Smooth muscle cell (in vitro differentiated cells): ENCODE data around the gene UTF1. TPM values are rescaled to one million over a fixed set of nuclear protein-coding genes. Genes with fewer than 3 reads are reported as not detected.

Source experiments
- DNase-seq: peaks from one replicate; lab custom pipeline; 2025; ENCODE audit not compliant: unreplicated experiment; lab: John Stamatoyannopoulos, UW
- H2AFZ ChIP-seq: fragments of 200-600 bp; sonication (generic); 2 replicates; pipeline ENCODE4 v1.6.0; 2016; ENCODE audit warnings: antibody characterized with exemption, low read depth, mild to moderate bottlenecking
- H3F3A ChIP-seq: fragments of 200-600 bp; sonication (generic); 2 replicates; pipeline ENCODE4 v1.6.0; 2017; ENCODE audit warnings: antibody characterized with exemption, low read depth
- H3K27ac ChIP-seq: fragments of 200-600 bp; sonication (generic); 2 replicates; pipeline ENCODE4 v1.5.1; 2016; ENCODE audit warnings: low read depth, mild to moderate bottlenecking
- H3K27me3 ChIP-seq: fragments of 200-600 bp; sonication (generic); 2 replicates; pipeline ENCODE4 v1.6.1; 2016; ENCODE audit warnings: low read depth, mild to moderate bottlenecking
- H3K36me3 ChIP-seq: fragments of 200-600 bp; sonication (generic); 2 replicates; pipeline ENCODE4 v1.5.1; 2016; ENCODE audit warnings: low read depth
- H3K4me1 ChIP-seq: fragments of 200-600 bp; sonication (generic); 2 replicates; pipeline ENCODE4 v1.5.1; 2016; ENCODE audit warnings: low read depth
- H3K4me2 ChIP-seq: fragments of 200-600 bp; sonication (generic); 2 replicates; pipeline ENCODE4 v1.6.0; 2016; ENCODE audit warnings: mild to moderate bottlenecking
- H3K4me3 ChIP-seq: fragments of 200-600 bp; sonication (generic); 2 replicates; pipeline ENCODE4 v1.5.1; 2016; ENCODE audit warnings: mild to moderate bottlenecking
- H3K79me2 ChIP-seq: fragments of 200-600 bp; sonication (generic); 2 replicates; pipeline ENCODE4 v1.6.0; 2016; ENCODE audit warnings: low read depth, mild to moderate bottlenecking
- H3K9ac ChIP-seq: fragments of 200-600 bp; sonication (generic); 2 replicates; pipeline ENCODE4 v1.6.0; 2016; ENCODE audit warnings: low read depth
- H3K9me3 ChIP-seq: fragments of 200-600 bp; sonication (generic); replicated peaks from 2 replicates; pipeline ENCODE4 v1.5.1; 2016; ENCODE audit warnings: low read depth
- H4K20me1 ChIP-seq: fragments of 200-600 bp; sonication (generic); 2 replicates; pipeline ENCODE4 v1.6.0; 2016; ENCODE audit warnings: low read depth
- WGBS: methylation state at CpG from one replicate; pipeline ENCODE4 v1.1.7; 2016; ENCODE audit warnings: low lambda C conversion rate; 5-methylcytosine and 5-hydroxymethylcytosine counted together
- polyA plus RNA-seq: library from polyadenylated mRNA; unstranded; fragments of >200 nt; fragmentation: Nextera tagmentation; extraction: Ambion mirVana; gene quantifications from 2 replicates; pipeline ENCODE4 v1.2.1, GENCODE V29; 2016
- total RNA-seq: library from RNA; depleted of rRNA; stranded (reverse); fragments of >200 nt; gene quantifications from 2 replicates; pipeline ENCODE4 v1.2.3, GENCODE V29; 2014
- TF ChIP-seq, protein P1 (sequence below): fragments of 200-600 bp; sonication (generic); IDR thresholded peaks from 2 replicates; pipeline ENCODE4 v1.5.1; 2017; ENCODE audit warnings: borderline replicate concordance, mild to moderate bottlenecking, antibody characterized with exemption; ENCODE audit not compliant: insufficient read depth, poor library complexity, severe bottlenecking

Gene UTF1
- total and polyA plus RNA-seq, 2 experiments from 2014 or later, result not detected

DNA sequence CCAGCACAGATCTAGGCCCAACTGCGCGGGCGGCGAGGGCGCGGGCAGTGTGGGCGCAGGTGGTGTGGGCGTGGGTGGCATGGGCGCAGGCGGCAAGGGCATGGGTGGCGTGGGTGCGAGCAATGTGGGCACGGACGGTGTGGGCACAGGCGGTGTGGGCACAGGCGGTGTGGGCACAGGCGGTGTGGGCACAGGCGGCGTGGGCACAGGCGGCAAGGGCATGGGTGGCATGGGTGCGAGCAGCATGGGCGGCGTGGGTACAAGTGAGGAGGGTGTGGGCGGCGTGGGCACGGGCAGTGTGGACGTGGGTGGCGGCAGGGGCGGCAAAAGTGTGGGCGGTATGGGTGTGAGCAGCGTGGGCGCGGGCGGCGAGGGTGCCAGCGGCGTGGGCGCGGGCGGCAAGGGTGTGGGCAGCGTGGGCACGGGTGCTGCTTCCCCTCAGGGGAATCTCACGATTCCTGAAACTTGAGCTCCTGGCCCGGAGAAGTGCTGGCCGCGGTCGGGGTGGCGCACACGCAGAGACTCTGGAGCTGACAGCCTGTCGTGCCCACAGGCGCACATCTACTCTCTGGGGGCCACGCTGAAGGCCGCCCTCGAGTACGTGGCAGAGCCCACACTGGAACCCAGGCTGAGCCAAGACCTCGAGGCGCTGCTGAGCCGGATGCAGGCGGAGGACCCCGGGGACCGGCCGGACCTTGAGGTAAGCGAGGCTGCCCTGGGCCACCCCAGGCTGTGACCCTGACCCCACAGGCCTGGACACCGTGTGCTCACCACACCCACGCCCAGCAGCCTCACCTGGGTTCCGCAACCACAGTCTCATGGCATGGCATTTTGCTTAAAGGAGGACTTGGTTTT, 47.0 kb upstream of the UTF1 start:
- H3K4me1 ChIP-seq, result no peaks in the 10 kb centered on the region
- H3K27me3 ChIP-seq, result no peaks in the 10 kb centered on the region
- H3K79me2 ChIP-seq, result no peaks in the 10 kb centered on the region
- H3K4me2 ChIP-seq, result no peak overlapping the region
- no peaks in the 10 kb centered on the region for H3K36me3 ChIP-seq
- TF ChIP-seq, protein P1, sequence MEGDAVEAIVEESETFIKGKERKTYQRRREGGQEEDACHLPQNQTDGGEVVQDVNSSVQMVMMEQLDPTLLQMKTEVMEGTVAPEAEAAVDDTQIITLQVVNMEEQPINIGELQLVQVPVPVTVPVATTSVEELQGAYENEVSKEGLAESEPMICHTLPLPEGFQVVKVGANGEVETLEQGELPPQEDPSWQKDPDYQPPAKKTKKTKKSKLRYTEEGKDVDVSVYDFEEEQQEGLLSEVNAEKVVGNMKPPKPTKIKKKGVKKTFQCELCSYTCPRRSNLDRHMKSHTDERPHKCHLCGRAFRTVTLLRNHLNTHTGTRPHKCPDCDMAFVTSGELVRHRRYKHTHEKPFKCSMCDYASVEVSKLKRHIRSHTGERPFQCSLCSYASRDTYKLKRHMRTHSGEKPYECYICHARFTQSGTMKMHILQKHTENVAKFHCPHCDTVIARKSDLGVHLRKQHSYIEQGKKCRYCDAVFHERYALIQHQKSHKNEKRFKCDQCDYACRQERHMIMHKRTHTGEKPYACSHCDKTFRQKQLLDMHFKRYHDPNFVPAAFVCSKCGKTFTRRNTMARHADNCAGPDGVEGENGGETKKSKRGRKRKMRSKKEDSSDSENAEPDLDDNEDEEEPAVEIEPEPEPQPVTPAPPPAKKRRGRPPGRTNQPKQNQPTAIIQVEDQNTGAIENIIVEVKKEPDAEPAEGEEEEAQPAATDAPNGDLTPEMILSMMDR, result no peak
- H3K9me3 ChIP-seq, result no peaks in the 10 kb centered on the region
- 95% methylated on average over 35 of the region's 66 CpGs for WGBS
- no peak overlapping the region for H2AFZ ChIP-seq
- no peak for DNase-seq
- no peaks in the 10 kb centered on the region for H4K20me1 ChIP-seq
- H3K27ac ChIP-seq, result no peak overlapping the region
- no peak overlapping the region for H3K4me3 ChIP-seq
- no peaks in the 10 kb centered on the region for H3F3A ChIP-seq
- no peak overlapping the region for H3K9ac ChIP-seq

DNA sequence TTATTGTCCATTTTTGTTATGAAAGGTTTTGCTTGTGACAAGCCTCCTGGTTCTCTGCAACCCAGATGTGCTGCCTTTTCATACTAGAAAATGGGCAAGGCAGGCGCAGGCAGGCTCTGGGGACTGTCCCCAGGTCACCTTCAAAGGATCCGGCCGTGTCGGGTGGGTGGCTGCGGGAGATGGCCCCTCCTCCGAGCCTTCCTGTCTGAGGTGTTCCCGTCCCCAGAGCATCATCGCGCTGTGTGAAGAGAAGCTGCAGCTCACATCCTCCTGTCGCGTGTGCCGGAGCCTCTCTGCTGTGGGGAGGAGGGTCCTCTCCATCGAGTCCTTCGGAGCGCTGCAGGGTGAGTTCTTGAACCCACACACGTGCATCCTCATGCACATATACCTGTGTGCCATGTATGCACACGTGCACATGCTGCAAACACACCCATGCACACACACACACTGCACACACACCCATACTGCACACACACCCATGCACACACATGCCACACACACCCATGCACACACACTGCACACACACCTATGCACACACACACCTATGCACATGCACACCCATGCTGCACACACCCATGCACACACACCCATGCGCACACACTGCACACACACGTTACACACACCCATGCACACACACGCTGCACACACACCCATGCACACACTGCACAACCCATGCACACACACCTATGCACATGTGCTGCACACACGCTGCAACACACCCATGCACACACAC, 46.2 kb upstream of the UTF1 start:
- no peak overlapping the region for H3K4me2 ChIP-seq
- no peak overlapping the region for H3K4me3 ChIP-seq
- H3K27me3 ChIP-seq, result no peaks in the 10 kb centered on the region
- H3K79me2 ChIP-seq, result no peaks in the 10 kb centered on the region
- H3K36me3 ChIP-seq, result no peaks in the 10 kb centered on the region
- TF ChIP-seq, protein P1, result no peak
- no peak for DNase-seq
- H2AFZ ChIP-seq, result no peak overlapping the region
- H3K27ac ChIP-seq, result no peak overlapping the region
- no peak overlapping the region for H3K9ac ChIP-seq
- H3K9me3 ChIP-seq, result no peaks in the 10 kb centered on the region
- H3F3A ChIP-seq, result no peaks in the 10 kb centered on the region
- WGBS, result 90% methylated on average over 21 of the region's 21 CpGs
- no peaks in the 10 kb centered on the region for H4K20me1 ChIP-seq
- H3K4me1 ChIP-seq, result no peaks in the 10 kb centered on the region

DNA sequence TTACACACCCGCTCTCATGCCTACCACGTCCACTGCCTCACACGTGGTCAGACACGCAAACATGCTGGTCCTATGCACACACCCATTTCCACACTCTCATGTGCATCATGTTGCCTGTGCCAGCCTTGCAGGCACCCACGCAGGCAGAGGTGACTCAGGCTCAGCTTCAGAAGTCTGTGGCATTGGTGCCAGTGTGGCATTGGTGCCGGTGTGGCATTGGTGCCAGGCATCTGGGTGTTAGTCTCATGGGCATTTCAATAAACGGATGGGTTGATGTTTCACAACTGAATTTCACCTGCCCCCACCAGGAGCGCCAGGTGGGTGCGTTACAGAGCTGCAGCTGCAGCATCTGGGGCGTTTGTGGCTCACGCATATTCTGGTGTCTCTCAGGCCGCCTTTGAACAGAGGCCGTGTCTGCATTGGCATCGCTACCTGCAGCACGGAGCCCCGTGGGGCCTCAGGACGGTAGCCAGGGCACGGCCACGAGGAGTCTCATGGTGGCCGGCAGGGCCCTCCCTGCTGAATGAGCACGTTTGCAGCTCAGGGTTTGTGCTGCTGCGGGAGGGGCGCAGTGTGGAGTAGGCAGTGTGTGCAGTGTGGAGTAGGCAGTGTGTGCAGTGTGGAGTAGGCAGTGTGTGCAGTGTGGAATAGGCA, 45.3 kb upstream of the UTF1 start:
- Histone ChIP-seq H4K20me1 (no peaks in the 10 kb centered on the region), H3K4me3 (no peak overlapping the region), H2AFZ (no peak overlapping the region), H3K9ac (no peak overlapping the region), H3K27ac (no peak overlapping the region), H3F3A (no peaks in the 10 kb centered on the region), H3K4me1 (no peaks in the 10 kb centered on the region), H3K9me3 (no peaks in the 10 kb centered on the region), H3K4me2 (no peak overlapping the region), H3K79me2 (no peaks in the 10 kb centered on the region), H3K36me3 (no peaks in the 10 kb centered on the region), H3K27me3 (no peaks in the 10 kb centered on the region)
- TF ChIP-seq, protein P1, result no peak
- no peak for DNase-seq
- WGBS, result 82% methylated on average over 23 of the region's 23 CpGs
